ENCODE results near the gene POC5.
"Not testable (repeated sequence)": the region's sequence is repeated elsewhere in the genome, so short reads cannot be mapped to it uniquely, and the experiment has no call there.

Gene POC5

GRCh38 chr5:75706016-75706415 is 11.2 kb downstream of the POC5 start:
- DNase-seq: no peak
- ATAC-seq: no peak

- DNase-seq: no peak
- ATAC-seq: no peak
Observed at GRCh38 chr5:75701856-75702255, 15.4 kb downstream of the POC5 start.

GRCh38 chr5:75695472-75696351 is 21.5 kb downstream of the POC5 start:
- DNase-seq, ATAC-seq: not testable (repeated sequence)

- ATAC-seq (no peak), DNase-seq (no peak)
Observed at GRCh38 chr5:75694781-75695180, 22.5 kb downstream of the POC5 start.

- no peak for ATAC-seq
- no peak for DNase-seq
Observed at GRCh38 chr5:75690669-75691068, 26.6 kb downstream of the POC5 start.

GRCh38 chr5:75686480-75686879 is 30.8 kb downstream of the POC5 start:
- no peak for ATAC-seq
- DNase-seq: no peak

- no peak for ATAC-seq
Observed at GRCh38 chr5:75685141-75685540, 32.1 kb downstream of the POC5 start.

GRCh38 chr5:75681125-75681830 is 36.0 kb downstream of the POC5 start:
- ATAC-seq: peak; percentile 14
- no peak for DNase-seq

More at GRCh38 chr5:75685141-75685540, 32.1 kb downstream of the POC5 start:
- no peak for DNase-seq

- ATAC-seq: peak; percentile 69
- no peak for DNase-seq
Observed at GRCh38 chr5:75678155-75678554, 39.1 kb downstream of the POC5 start.

GRCh38 chr5:75677607-75678006 is 39.6 kb downstream of the POC5 start:
- DNase-seq: no peak
- ATAC-seq: no peak

- DNase-seq (no peak), ATAC-seq (no peak)
Observed at GRCh38 chr5:75675783-75676182, 41.5 kb downstream of the POC5 start.

GRCh38 chr5:75672616-75673015 is 44.6 kb downstream of the POC5 start:
- ATAC-seq: no peak

GRCh38 chr5:75671506-75671905 is 45.7 kb downstream of the POC5 start:
- DNase-seq (no peak), ATAC-seq (no peak)

More at GRCh38 chr5:75672616-75673015, 44.6 kb downstream of the POC5 start:
- no peak for DNase-seq

GRCh38 chr5:75670577-75670976 is 46.7 kb downstream of the POC5 start:
- DNase-seq (no peak), ATAC-seq (no peak)

GRCh38 chr5:75668977-75669689 is 48.1 kb downstream of the POC5 start:
- ATAC-seq (peak; percentile 97), DNase-seq (peak; percentile 73)

GRCh38 chr5:75668445-75668844 is 48.8 kb downstream of the POC5 start:
- ATAC-seq: no peak
- DNase-seq: no peak

- ATAC-seq (no peak), DNase-seq (no peak)
Observed at GRCh38 chr5:75667586-75667985, 49.7 kb downstream of the POC5 start.

GRCh38 chr5:75666801-75667200 is 50.4 kb downstream of the POC5 start:
- no peak for DNase-seq
- ATAC-seq: no peak

GRCh38 chr5:75664979-75665378 is 52.3 kb downstream of the POC5 start:
- no peak for ATAC-seq
- no peak for DNase-seq

- DNase-seq (no peak), ATAC-seq (no peak)
Observed at GRCh38 chr5:75663579-75664284, 53.5 kb downstream of the POC5 start.

- no peak for ATAC-seq
- DNase-seq: no peak
Observed at GRCh38 chr5:75662061-75662460, 55.2 kb downstream of the POC5 start.
